Activated naive CD4-positive, alpha-beta T cell treated with anti-CD3 and anti-CD28 coated beads, Interleukin-2, amount 10 ng/mL, durations not matched to agents 7 days and 5 days (primary cell): ENCODE measurements around the gene EFS.

ENCODE experiments used
- CTCF ChIA-PET: fragments of 350-600 bp; sonication (Branson Sonifier 250); formaldehyde crosslinking; loops from one replicate; lab custom pipeline; 2021; ENCODE audit warnings: antibody characterized with exemption; lab: Charles Lee
- DNase-seq: peaks from one replicate; pipeline ENCODE4 v3.0.0-alpha.2; 2020
- H3K27ac Mint-ChIP-seq: one replicate; pipeline ENCODE4 v1.8.0; 2021; ENCODE audit warnings: mild to moderate bottlenecking, moderate library complexity, mixed read lengths
- H3K27me3 Mint-ChIP-seq: one replicate; pipeline ENCODE4 v1.8.0; 2021; ENCODE audit warnings: mild to moderate bottlenecking, mixed read lengths
- H3K36me3 Mint-ChIP-seq: one replicate; pipeline ENCODE4 v1.8.0; 2021; ENCODE audit warnings: mixed read lengths
- H3K4me1 Mint-ChIP-seq: one replicate; pipeline ENCODE4 v1.8.0; 2021; ENCODE audit warnings: mixed read lengths
- H3K4me3 Mint-ChIP-seq: one replicate; pipeline ENCODE4 v1.8.0; 2021; ENCODE audit warnings: mild to moderate bottlenecking, moderate library complexity, mixed read lengths
- H3K9me3 Mint-ChIP-seq: one replicate; pipeline ENCODE4 v1.8.0; 2021; ENCODE audit warnings: mixed read lengths

The EFS gene

DNA sequence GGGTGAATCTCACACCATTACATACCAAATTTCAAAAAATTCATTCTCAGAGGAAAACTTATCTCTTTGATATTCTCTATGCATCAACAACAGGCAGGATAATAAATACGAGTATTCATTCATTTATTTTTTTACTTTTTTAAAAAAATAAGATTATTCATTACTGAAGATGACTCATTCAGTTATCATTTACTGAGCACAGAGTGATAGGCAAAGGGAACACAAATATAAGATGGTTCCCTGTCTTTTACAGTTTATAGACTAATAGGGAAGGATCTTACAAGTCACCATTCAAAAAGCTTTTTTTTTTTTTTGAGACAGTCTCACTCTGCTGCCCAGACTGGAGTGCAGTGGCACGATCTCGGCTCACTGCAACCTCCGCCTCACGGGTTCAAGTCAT lies 48.7 kb downstream of the EFS start:
- Mint-ChIP-seq H3K27me3 (peaks cover 21% of the 10 kb centered on the region), H3K9me3 (peaks cover 2% of the 10 kb centered on the region), H3K4me1 (peaks cover 13% of the 10 kb centered on the region), H3K36me3 (peaks cover 3% of the 10 kb centered on the region), H3K4me3 (no peak overlapping the region), H3K27ac (no peak overlapping the region)
- CTCF ChIA-PET: interaction anchor here (1.3 kb wide), 1 partner anchor 9 kb away, joined by 5 read pairs; the partner anchor contains the start of gene BCL2L2
- DNase-seq: no peak

DNA sequence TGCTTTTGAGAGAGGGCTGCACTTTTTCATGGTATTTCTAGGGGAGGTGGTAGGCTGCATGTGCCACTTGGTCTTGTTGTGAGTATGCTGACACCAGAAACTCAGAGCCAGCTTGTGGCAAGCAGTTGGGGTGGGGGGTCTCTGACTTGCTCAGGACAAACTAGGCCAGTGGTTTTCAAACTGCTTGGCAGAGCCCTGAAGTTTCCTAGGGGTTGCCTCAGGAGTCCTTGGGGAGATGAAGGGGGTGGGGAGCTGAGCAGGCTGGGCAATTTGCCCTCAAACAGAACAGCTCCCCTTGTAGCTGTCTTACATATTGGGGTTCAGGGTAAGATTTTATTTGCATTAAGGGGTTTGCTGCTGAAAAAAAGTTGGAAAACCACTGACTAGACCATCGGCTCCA lies 54.4 kb downstream of the EFS start:
- peaks cover 66% of the 10 kb centered on the region for H3K27me3 Mint-ChIP-seq
- CTCF ChIA-PET: interaction anchor here (0.6 to 1.6 kb wide), 4 partner anchors 9 to 190 kb away, joined by 3 read pairs; partner anchors contain the start of gene PABPN1

GRCh38 chr14:23308721-23309445 lies 56.1 kb downstream of the EFS start:
- CTCF ChIA-PET: interaction anchor here (0.7 kb wide), 1 partner anchor 11 kb away, joined by 3 read pairs; no protein-coding TSS in a partner anchor
- no peak overlapping the region for H3K4me3 Mint-ChIP-seq
- no peak for DNase-seq
- peaks cover 6% of the 10 kb centered on the region for H3K4me1 Mint-ChIP-seq
- no peaks in the 10 kb centered on the region for H3K9me3 Mint-ChIP-seq
- H3K27ac Mint-ChIP-seq: no peak overlapping the region
- H3K36me3 Mint-ChIP-seq: no peaks in the 10 kb centered on the region
- H3K27me3 Mint-ChIP-seq: peaks cover 73% of the 10 kb centered on the region

More for the DNA sequence above, 54.4 kb downstream of the EFS start:
- no peak overlapping the region for H3K4me3 Mint-ChIP-seq
- no peak overlapping the region for H3K27ac Mint-ChIP-seq
- no peaks in the 10 kb centered on the region for H3K36me3 Mint-ChIP-seq
- H3K9me3 Mint-ChIP-seq: no peaks in the 10 kb centered on the region
- no peak for DNase-seq
- H3K4me1 Mint-ChIP-seq: peaks cover 6% of the 10 kb centered on the region

DNA sequence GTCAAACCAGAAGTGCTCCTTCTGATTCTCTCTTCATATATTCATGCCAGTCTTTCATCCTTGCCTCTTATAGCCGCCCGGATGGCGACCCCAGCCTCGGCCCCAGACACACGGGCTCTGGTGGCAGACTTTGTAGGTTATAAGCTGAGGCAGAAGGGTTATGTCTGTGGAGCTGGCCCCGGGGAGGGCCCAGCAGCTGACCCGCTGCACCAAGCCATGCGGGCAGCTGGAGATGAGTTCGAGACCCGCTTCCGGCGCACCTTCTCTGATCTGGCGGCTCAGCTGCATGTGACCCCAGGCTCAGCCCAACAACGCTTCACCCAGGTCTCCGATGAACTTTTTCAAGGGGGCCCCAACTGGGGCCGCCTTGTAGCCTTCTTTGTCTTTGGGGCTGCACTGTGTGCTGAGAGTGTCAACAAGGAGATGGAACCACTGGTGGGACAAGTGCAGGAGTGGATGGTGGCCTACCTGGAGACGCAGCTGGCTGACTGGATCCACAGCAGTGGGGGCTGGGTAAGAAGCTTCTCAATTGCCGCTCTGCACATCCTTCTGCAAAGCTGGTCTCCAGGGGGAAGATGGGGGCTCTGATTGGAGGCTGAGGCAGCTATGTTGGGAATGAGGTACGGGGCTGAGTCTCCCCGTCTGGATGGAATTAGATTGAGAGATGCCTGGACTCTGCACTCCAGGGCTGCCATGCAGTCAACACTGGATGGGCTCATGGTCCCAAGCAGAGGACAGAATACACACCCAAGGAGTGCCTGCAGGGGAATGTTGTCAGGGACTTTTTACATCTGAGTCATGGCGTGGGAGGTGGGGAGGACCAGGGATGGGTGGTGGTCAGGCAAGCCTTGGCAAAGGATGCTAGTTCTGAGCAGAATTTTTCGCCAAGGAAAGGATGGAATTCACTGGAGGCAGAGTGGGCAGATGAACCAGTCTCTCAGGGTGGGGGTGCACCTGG lies 57.0 kb downstream of the EFS start:
- Mint-ChIP-seq H3K27ac (no peak overlapping the region), H3K9me3 (no peaks in the 10 kb centered on the region), H3K4me1 (peaks cover 14% of the 10 kb centered on the region), H3K4me3 (no peak overlapping the region), H3K36me3 (peaks cover 2% of the 10 kb centered on the region), H3K27me3 (peaks cover 78% of the 10 kb centered on the region)
- no peak for DNase-seq
- CTCF ChIA-PET: interaction anchor here (1.3 kb wide), 1 partner anchor 9 kb away, joined by 5 read pairs; no protein-coding TSS in a partner anchor

DNA sequence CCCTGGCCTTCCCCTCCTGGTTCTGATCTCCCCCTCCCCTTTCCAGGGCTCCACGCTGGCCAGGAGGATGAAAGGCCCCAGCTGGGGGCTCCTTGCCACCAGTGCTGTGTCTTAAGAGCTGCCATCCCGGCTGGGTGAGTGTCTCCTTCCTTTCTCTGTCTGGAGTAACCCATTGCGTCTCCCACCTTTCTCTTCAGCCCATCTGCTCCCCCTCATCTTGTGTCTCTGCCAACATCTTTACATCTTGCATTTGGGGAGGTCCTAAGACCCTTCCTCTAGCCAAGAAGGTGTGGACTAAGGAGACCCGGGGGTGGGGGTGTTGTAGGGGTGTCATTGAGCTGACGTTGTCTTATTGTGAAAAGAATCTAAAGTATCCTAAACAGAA lies 57.8 kb downstream of the EFS start:
- Mint-ChIP-seq H3K27ac (no peak overlapping the region), H3K27me3 (peaks cover 81% of the 10 kb centered on the region), H3K36me3 (peaks cover 4% of the 10 kb centered on the region), H3K9me3 (no peaks in the 10 kb centered on the region), H3K4me3 (no peak overlapping the region), H3K4me1 (peaks cover 19% of the 10 kb centered on the region)
- CTCF ChIA-PET: interaction anchor here (1.3 to 1.5 kb wide), 2 partner anchors 10 to 14 kb away, joined by 5 read pairs; partner anchors contain the start of gene PABPN1
- DNase-seq: no peak

DNA sequence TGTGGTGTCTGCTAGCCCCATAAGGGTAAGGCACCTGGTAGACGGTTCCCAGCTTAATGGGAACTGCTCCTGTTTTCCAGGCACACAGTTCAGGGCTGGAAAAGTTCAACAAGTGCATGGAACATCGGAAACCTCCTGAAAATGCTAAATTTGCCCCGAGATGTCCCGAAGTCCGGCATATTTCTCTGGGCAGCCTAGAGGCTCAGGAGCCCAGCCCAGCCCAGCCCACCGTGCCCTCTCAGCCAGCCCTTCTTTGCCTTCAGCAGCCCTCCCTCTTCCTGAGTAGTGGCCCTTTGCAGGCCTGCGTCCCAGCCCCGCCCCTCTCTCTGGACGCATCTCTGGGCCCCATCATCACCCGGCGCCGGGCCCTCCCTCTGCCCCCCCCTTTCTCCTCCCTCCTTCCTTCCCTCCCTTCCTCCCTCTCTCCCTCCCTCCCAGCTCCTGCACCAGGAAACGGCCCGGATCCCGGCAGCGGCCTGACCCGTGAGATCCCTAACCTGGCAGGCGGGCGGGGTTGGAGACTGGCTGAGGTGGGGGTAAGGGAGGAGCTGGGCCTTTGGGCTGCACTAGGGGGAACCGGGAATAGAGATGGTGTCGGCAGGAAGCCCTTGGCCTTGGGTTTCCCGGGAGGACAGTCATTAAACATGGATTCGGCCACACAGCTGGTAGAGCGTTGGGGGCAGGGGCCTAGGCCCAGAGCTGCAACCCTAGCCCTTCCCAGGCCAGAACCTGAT lies 58.4 kb downstream of the EFS start, which contains the start of gene BCL2L2:
Gene BCL2L2 (plus strand): TSS at position 422 of the 734 bp plus-strand sequence. CDS start 935 bp downstream, outside the sequence.
- DNase-seq: peak; percentile 42

More for the DNA sequence above, 58.4 kb downstream of the EFS start, which contains the start of gene BCL2L2:
- Mint-ChIP-seq H3K9me3 (no peaks in the 10 kb centered on the region), H3K4me3 (peak within 1 kb of the TSS; percentile 26), H3K36me3 (peaks cover 4% of the 10 kb centered on the region), H3K27ac (no peak within 1 kb of the TSS), H3K4me1 (peaks cover 19% of the 10 kb centered on the region), H3K27me3 (peaks cover 75% of the 10 kb centered on the region)
- CTCF ChIA-PET: interaction anchor here (1.3 to 1.5 kb wide), 2 partner anchors 10 to 14 kb away, joined by 5 read pairs; partner anchors contain the start of gene PABPN1
